PC-9 (cell line): Measurements from ENCODE around the gene RYR3. TPM values are rescaled to one million over a fixed set of nuclear protein-coding genes. Genes with fewer than 3 reads are reported as not detected.

Source experiments
- BruUV-seq: library from RNA; stranded (reverse); fragments of 400-500 nt; replicated peaks from 2 replicates; lab custom pipeline; 2021; lab: Mats Ljungman, UMichigan
- CTCF ChIA-PET: fragments of 300-600 bp; sonication (Branson Sonifier 250); formaldehyde crosslinking; loops from one replicate; lab custom pipeline; 2022; ENCODE audit warnings: antibody characterized with exemption; lab: Charles Lee
- POLR2A ChIA-PET: fragments of 300-600 bp; sonication (Branson Sonifier 250); formaldehyde crosslinking; loops from one replicate; lab custom pipeline; 2022; ENCODE audit warnings: antibody characterized with exemption; ENCODE audit not compliant: unreplicated experiment; lab: Charles Lee
- DNase-seq, 2 experiments: peaks; one replicate each; pipeline versions ENCODE4 v3.0.0 to v3.0.0-alpha.2; 2015 to 2022; ENCODE audit warnings: mixed read lengths in 1 of 2
- H2AFZ ChIP-seq: fragments of 200-600 bp; sonication (generic); 2 replicates; pipeline ENCODE4 v1.8.1; 2017; ENCODE audit warnings: antibody characterized with exemption
- H3F3A ChIP-seq: fragments of 200-600 bp; sonication (generic); 2 replicates; pipeline ENCODE4 v1.8.1; 2017; ENCODE audit warnings: antibody characterized with exemption, mild to moderate bottlenecking, low read depth; ENCODE audit not compliant: insufficient read depth
- H3K27ac ChIP-seq: fragments of 200-600 bp; sonication (generic); 2 replicates; pipeline ENCODE4 v1.6.1; 2016; ENCODE audit warnings: mixed run types
- H3K27me3 ChIP-seq: fragments of 200-600 bp; sonication (generic); 2 replicates; pipeline ENCODE4 v1.6.1; 2016; ENCODE audit warnings: low read depth, mixed run types; ENCODE audit not compliant: insufficient read depth
- H3K36me3 ChIP-seq: fragments of 200-600 bp; sonication (generic); 2 replicates; pipeline ENCODE4 v1.6.1; 2016; ENCODE audit warnings: low read depth, mixed run types
- H3K4me1 ChIP-seq: fragments of 200-600 bp; sonication (generic); replicated peaks from 2 replicates; pipeline ENCODE4 v1.6.1; 2016; ENCODE audit warnings: mixed run types; ENCODE audit not compliant: insufficient read depth
- H3K4me2 ChIP-seq: fragments of 200-600 bp; sonication (generic); 2 replicates; pipeline ENCODE4 v1.6.1; 2017; ENCODE audit warnings: mixed run types
- H3K4me3 ChIP-seq: fragments of 200-600 bp; sonication (generic); 2 replicates; pipeline ENCODE4 v1.6.1; 2016; ENCODE audit warnings: mixed run types
- H3K79me2 ChIP-seq: fragments of 200-600 bp; sonication (generic); 2 replicates; pipeline ENCODE4 v1.6.1; 2017; ENCODE audit warnings: low read depth, mixed run types
- H3K9me2 ChIP-seq: fragments of 200-600 bp; sonication (generic); 2 replicates; pipeline ENCODE4 v1.8.1; 2017; ENCODE audit warnings: mild to moderate bottlenecking; ENCODE audit not compliant: insufficient read depth
- H3K9me3 ChIP-seq: fragments of 200-600 bp; sonication (generic); 2 replicates; pipeline ENCODE4 v1.8.1; 2016; ENCODE audit warnings: low read depth; ENCODE audit not compliant: insufficient read depth
- H4K20me1 ChIP-seq: fragments of 200-600 bp; sonication (generic); 2 replicates; pipeline ENCODE4 v1.8.1; 2017; ENCODE audit not compliant: insufficient read depth
- EZH2 ChIP-seq: fragments of 200-600 bp; sonication (generic); IDR thresholded peaks from 2 replicates; pipeline ENCODE4 v1.8.0; 2017; ENCODE audit warnings: antibody characterized with exemption, low read depth
- intact Hi-C: fragments of 100-400 bp; cut with micrococcal nuclease; formaldehyde crosslinking; loops from one replicate; pipeline ENCODE4 v1.10.0; 2022; ENCODE audit not compliant: unreplicated experiment
- total RNA-seq: library from RNA; stranded (reverse); gene quantifications from 2 replicates; pipeline ENCODE4 v1.2.3, GENCODE V29; 2021
- TF ChIP-seq, protein P1 (sequence below): fragments of 200-600 bp; sonication (generic); conservative IDR thresholded peaks from 2 replicates; pipeline ENCODE4 v1.6.1; 2017; ENCODE audit warnings: mixed run types, antibody characterized with exemption, mild to moderate bottlenecking, moderate library complexity

Gene RYR3
- total RNA-seq, 1 experiment from 2014 or later = 0.15 TPM

DNA sequence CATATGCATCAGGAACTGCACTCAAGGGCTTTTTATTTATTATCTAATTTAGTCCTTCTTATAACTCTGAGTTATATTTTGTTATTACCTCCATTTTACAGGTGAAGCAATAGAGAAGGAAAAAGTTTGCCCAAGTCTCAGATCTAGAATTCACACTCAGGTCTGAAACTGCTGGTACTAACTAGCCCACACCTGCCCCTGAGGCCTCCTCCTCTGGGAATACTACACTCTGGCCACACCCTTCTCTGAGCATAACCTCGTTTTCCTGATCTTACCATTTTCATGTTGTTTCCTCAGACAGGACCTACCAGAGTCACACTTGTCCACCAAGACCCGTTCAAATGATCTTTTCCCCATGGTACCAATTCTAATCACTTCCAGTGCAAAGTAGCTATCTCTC, 563.4 kb downstream of the RYR3 start:
- H3K79me2 ChIP-seq = no peaks in the 10 kb centered on the region
- no peak overlapping the region for H3K4me2 ChIP-seq
- ChIA-PET CTCF (no interaction called here), POLR2A (no interaction called here)
- no peak overlapping the region for H3K4me3 ChIP-seq
- H3K9me2 ChIP-seq = no peaks in the 10 kb centered on the region
- TF ChIP-seq, protein P1, sequence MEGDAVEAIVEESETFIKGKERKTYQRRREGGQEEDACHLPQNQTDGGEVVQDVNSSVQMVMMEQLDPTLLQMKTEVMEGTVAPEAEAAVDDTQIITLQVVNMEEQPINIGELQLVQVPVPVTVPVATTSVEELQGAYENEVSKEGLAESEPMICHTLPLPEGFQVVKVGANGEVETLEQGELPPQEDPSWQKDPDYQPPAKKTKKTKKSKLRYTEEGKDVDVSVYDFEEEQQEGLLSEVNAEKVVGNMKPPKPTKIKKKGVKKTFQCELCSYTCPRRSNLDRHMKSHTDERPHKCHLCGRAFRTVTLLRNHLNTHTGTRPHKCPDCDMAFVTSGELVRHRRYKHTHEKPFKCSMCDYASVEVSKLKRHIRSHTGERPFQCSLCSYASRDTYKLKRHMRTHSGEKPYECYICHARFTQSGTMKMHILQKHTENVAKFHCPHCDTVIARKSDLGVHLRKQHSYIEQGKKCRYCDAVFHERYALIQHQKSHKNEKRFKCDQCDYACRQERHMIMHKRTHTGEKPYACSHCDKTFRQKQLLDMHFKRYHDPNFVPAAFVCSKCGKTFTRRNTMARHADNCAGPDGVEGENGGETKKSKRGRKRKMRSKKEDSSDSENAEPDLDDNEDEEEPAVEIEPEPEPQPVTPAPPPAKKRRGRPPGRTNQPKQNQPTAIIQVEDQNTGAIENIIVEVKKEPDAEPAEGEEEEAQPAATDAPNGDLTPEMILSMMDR = no peak
- TF ChIP-seq EZH2 = no peak
- BruUV-seq = no TSS peak
- no peaks in the 10 kb centered on the region for H3K4me1 ChIP-seq
- no peaks in the 10 kb centered on the region for H3K27me3 ChIP-seq
- no peaks in the 10 kb centered on the region for H3F3A ChIP-seq
- H2AFZ ChIP-seq = no peak overlapping the region
- intact Hi-C loops = no loop called here
- no peaks in the 10 kb centered on the region for H3K9me3 ChIP-seq
- no peaks in the 10 kb centered on the region for H3K36me3 ChIP-seq
- DNase-seq = no peak
- H3K27ac ChIP-seq = no peak overlapping the region
- H4K20me1 ChIP-seq = no peaks in the 10 kb centered on the region

DNA sequence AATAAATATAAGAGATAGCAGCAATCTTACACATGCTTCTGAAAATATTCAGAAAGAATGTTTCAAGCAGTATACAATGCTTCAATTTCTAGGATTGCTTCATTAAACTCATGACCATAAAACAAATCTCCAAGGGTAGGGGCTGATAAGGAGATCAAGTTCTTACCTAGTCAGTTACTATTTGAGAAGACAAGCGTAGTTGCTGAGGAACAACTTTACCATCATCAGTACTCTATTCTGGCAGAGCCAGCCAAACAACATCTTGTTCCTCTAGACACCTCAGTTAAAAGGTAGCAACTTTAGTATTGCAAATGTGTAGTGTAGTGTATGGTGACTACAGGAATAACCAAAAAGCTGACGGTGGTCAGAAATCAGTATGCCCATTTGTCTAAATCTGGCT, 572.2 kb downstream of the RYR3 start:
- ChIA-PET CTCF (no interaction called here), POLR2A (no interaction called here)
- Histone ChIP-seq H3K79me2 (no peaks in the 10 kb centered on the region), H4K20me1 (no peaks in the 10 kb centered on the region), H3F3A (no peaks in the 10 kb centered on the region), H3K4me2 (no peak overlapping the region), H2AFZ (no peak overlapping the region), H3K27ac (no peak overlapping the region), H3K9me2 (no peaks in the 10 kb centered on the region), H3K4me3 (no peak overlapping the region), H3K27me3 (no peaks in the 10 kb centered on the region), H3K36me3 (no peaks in the 10 kb centered on the region), H3K9me3 (no peaks in the 10 kb centered on the region; the same call in 1 of the 2 replicates), H3K4me1 (no peaks in the 10 kb centered on the region)
- no peak for TF ChIP-seq EZH2
- TF ChIP-seq, protein P1 = no peak
- no peak for DNase-seq
- intact Hi-C loops = no loop called here
- no TSS peak for BruUV-seq

DNA sequence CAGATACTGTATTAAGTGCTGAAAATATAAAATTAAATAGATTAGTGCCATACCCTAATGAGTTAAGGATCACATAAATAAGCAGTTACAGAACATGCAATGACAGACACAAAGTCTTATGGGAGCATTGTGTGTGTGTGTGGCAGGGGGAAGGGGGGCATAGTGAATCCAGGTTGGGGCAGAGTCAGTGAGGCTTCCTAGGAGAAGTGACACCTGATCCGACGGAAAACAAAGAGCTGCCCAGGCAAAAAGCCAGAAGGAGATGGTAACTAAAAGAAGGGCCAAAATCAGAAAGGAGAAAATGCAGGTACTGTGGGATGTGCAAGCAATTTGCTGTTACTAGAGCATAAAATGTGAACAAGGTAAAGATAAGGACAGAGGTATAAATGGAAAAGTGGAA, 577.4 kb downstream of the RYR3 start:
- CTCF ChIA-PET = interaction anchor here (0.6 to 1.3 kb wide), 2 partner anchors 43 to 935 kb away, joined by 3 read pairs; no protein-coding TSS in a partner anchor
- POLR2A ChIA-PET = no interaction called here

More for the DNA sequence above, 577.4 kb downstream of the RYR3 start:
- TF ChIP-seq EZH2 = no peak
- TF ChIP-seq, protein P1 = no peak
- Histone ChIP-seq H4K20me1 (no peaks in the 10 kb centered on the region), H3K36me3 (no peaks in the 10 kb centered on the region), H3K4me2 (no peak overlapping the region), H3K4me1 (no peaks in the 10 kb centered on the region), H3K4me3 (no peak overlapping the region), H2AFZ (no peak overlapping the region), H3K79me2 (no peaks in the 10 kb centered on the region), H3K9me3 (no peaks in the 10 kb centered on the region; the same call in 1 of the 2 replicates), H3K9me2 (no peaks in the 10 kb centered on the region), H3F3A (no peaks in the 10 kb centered on the region), H3K27me3 (no peaks in the 10 kb centered on the region), H3K27ac (no peak overlapping the region)
- intact Hi-C loops = no loop called here
- no TSS peak for BruUV-seq
- DNase-seq = no peak
